Smooth muscle cell (in vitro differentiated cells): ENCODE measurements around the gene PES1. TPM values are rescaled to one million over a fixed set of nuclear protein-coding genes. Genes with fewer than 3 reads are reported as not detected.
"Not testable (repeated sequence)": the region's sequence is repeated elsewhere in the genome, so short reads cannot be mapped to it uniquely, and the experiment has no call there.

Source experiments
- DNase-seq: peaks from one replicate; lab custom pipeline; 2025; ENCODE audit not compliant: unreplicated experiment; lab: John Stamatoyannopoulos, UW
- H2AFZ ChIP-seq: fragments of 200-600 bp; sonication (generic); 2 replicates; pipeline ENCODE4 v1.6.0; 2016; ENCODE audit warnings: antibody characterized with exemption, low read depth, mild to moderate bottlenecking
- H3F3A ChIP-seq: fragments of 200-600 bp; sonication (generic); 2 replicates; pipeline ENCODE4 v1.6.0; 2017; ENCODE audit warnings: antibody characterized with exemption, low read depth
- H3K27ac ChIP-seq: fragments of 200-600 bp; sonication (generic); 2 replicates; pipeline ENCODE4 v1.5.1; 2016; ENCODE audit warnings: low read depth, mild to moderate bottlenecking
- H3K27me3 ChIP-seq: fragments of 200-600 bp; sonication (generic); 2 replicates; pipeline ENCODE4 v1.6.1; 2016; ENCODE audit warnings: low read depth, mild to moderate bottlenecking
- H3K36me3 ChIP-seq: fragments of 200-600 bp; sonication (generic); 2 replicates; pipeline ENCODE4 v1.5.1; 2016; ENCODE audit warnings: low read depth
- H3K4me1 ChIP-seq: fragments of 200-600 bp; sonication (generic); 2 replicates; pipeline ENCODE4 v1.5.1; 2016; ENCODE audit warnings: low read depth
- H3K4me2 ChIP-seq: fragments of 200-600 bp; sonication (generic); 2 replicates; pipeline ENCODE4 v1.6.0; 2016; ENCODE audit warnings: mild to moderate bottlenecking
- H3K4me3 ChIP-seq: fragments of 200-600 bp; sonication (generic); 2 replicates; pipeline ENCODE4 v1.5.1; 2016; ENCODE audit warnings: mild to moderate bottlenecking
- H3K79me2 ChIP-seq: fragments of 200-600 bp; sonication (generic); 2 replicates; pipeline ENCODE4 v1.6.0; 2016; ENCODE audit warnings: low read depth, mild to moderate bottlenecking
- H3K9ac ChIP-seq: fragments of 200-600 bp; sonication (generic); 2 replicates; pipeline ENCODE4 v1.6.0; 2016; ENCODE audit warnings: low read depth
- H3K9me3 ChIP-seq: fragments of 200-600 bp; sonication (generic); replicated peaks from 2 replicates; pipeline ENCODE4 v1.5.1; 2016; ENCODE audit warnings: low read depth
- H4K20me1 ChIP-seq: fragments of 200-600 bp; sonication (generic); 2 replicates; pipeline ENCODE4 v1.6.0; 2016; ENCODE audit warnings: low read depth
- CTCF ChIP-seq: fragments of 200-600 bp; sonication (generic); IDR thresholded peaks from 2 replicates; pipeline ENCODE4 v1.5.1; 2017; ENCODE audit warnings: borderline replicate concordance, mild to moderate bottlenecking, antibody characterized with exemption; ENCODE audit not compliant: insufficient read depth, poor library complexity, severe bottlenecking
- WGBS: methylation state at CpG from one replicate; pipeline ENCODE4 v1.1.7; 2016; ENCODE audit warnings: low lambda C conversion rate; 5-methylcytosine and 5-hydroxymethylcytosine counted together
- polyA plus RNA-seq: library from polyadenylated mRNA; unstranded; fragments of >200 nt; fragmentation: Nextera tagmentation; extraction: Ambion mirVana; gene quantifications from 2 replicates; pipeline ENCODE4 v1.2.1, GENCODE V29; 2016
- total RNA-seq: library from RNA; depleted of rRNA; stranded (reverse); fragments of >200 nt; gene quantifications from 2 replicates; pipeline ENCODE4 v1.2.3, GENCODE V29; 2014

The PES1 gene
- total and polyA plus RNA-seq, 2 experiments from 2014 or later: 35.6 to 59.4 TPM

- WGBS: 38% methylated on average over 3 of the region's 3 CpGs
- Histone ChIP-seq H3K4me1 (no peaks in the 10 kb centered on the region), H3K4me2 (no peak overlapping the region), H3F3A (no peaks in the 10 kb centered on the region), H2AFZ (no peak overlapping the region), H4K20me1 (no peaks in the 10 kb centered on the region), H3K27me3 (peaks cover 14% of the 10 kb centered on the region), H3K27ac (no peak overlapping the region), H3K36me3 (no peaks in the 10 kb centered on the region), H3K9ac (no peak overlapping the region), H3K9me3 (no peaks in the 10 kb centered on the region), H3K79me2 (no peaks in the 10 kb centered on the region), H3K4me3 (no peak overlapping the region)
- TF ChIP-seq CTCF: no peak
- no peak for DNase-seq
These were observed 27.0 kb downstream of the PES1 start for GRCh38 chr22:30564761-30565119.

GRCh38 chr22:30564045-30564760, 27.5 kb downstream of the PES1 start:
- Histone ChIP-seq H4K20me1 (no peaks in the 10 kb centered on the region), H3K9ac (no peak overlapping the region), H3K27me3 (peaks cover 14% of the 10 kb centered on the region), H3K36me3 (no peaks in the 10 kb centered on the region), H3K4me3 (no peak overlapping the region), H3K4me1 (no peaks in the 10 kb centered on the region), H3F3A (no peaks in the 10 kb centered on the region), H2AFZ (no peak overlapping the region), H3K27ac (no peak overlapping the region), H3K9me3 (no peaks in the 10 kb centered on the region), H3K4me2 (no peak overlapping the region), H3K79me2 (no peaks in the 10 kb centered on the region)
- no peak for TF ChIP-seq CTCF
- 93% methylated on average over 8 of the region's 8 CpGs for WGBS
- DNase-seq: no peak

- WGBS: 87% methylated on average over 6 of the region's 6 CpGs
- DNase-seq: no peak
- H3K27ac ChIP-seq: no peak overlapping the region
- H3K36me3 ChIP-seq: no peaks in the 10 kb centered on the region
- no peak overlapping the region for H2AFZ ChIP-seq
- H3K9me3 ChIP-seq: no peaks in the 10 kb centered on the region
- H4K20me1 ChIP-seq: no peaks in the 10 kb centered on the region
- H3K4me1 ChIP-seq: no peaks in the 10 kb centered on the region
- H3K9ac ChIP-seq: no peak overlapping the region
- no peak overlapping the region for H3K4me3 ChIP-seq
- H3K79me2 ChIP-seq: no peaks in the 10 kb centered on the region
- no peak overlapping the region for H3K4me2 ChIP-seq
- TF ChIP-seq CTCF: no peak
- H3K27me3 ChIP-seq: peaks cover 14% of the 10 kb centered on the region
- H3F3A ChIP-seq: no peaks in the 10 kb centered on the region
These were observed 29.3 kb downstream of the PES1 start for GRCh38 chr22:30562366-30562765.

- no peak for DNase-seq
- no peaks in the 10 kb centered on the region for H3K4me1 ChIP-seq
- no peaks in the 10 kb centered on the region for H3F3A ChIP-seq
- no peak overlapping the region for H3K27ac ChIP-seq
- no peaks in the 10 kb centered on the region for H3K79me2 ChIP-seq
- WGBS: 66% methylated on average over 10 of the region's 10 CpGs
- no peaks in the 10 kb centered on the region for H3K9me3 ChIP-seq
- H3K27me3 ChIP-seq: peaks cover 14% of the 10 kb centered on the region
- no peak overlapping the region for H3K4me3 ChIP-seq
- H3K36me3 ChIP-seq: no peaks in the 10 kb centered on the region
- H4K20me1 ChIP-seq: no peaks in the 10 kb centered on the region
- H2AFZ ChIP-seq: no peak overlapping the region
- H3K9ac ChIP-seq: no peak overlapping the region
- TF ChIP-seq CTCF: no peak
- no peak overlapping the region for H3K4me2 ChIP-seq
These were observed 30.1 kb downstream of the PES1 start for GRCh38 chr22:30561402-30562189.

GRCh38 chr22:30560643-30561202, 31.0 kb downstream of the PES1 start:
- not testable (repeated sequence) for H3K27me3 ChIP-seq, H3K27ac ChIP-seq, H3K9ac ChIP-seq, H2AFZ ChIP-seq, DNase-seq, H3K4me2 ChIP-seq, H3F3A ChIP-seq, H3K4me3 ChIP-seq, H3K79me2 ChIP-seq, H3K4me1 ChIP-seq, H3K9me3 ChIP-seq, H3K36me3 ChIP-seq, H4K20me1 ChIP-seq
- 96% methylated on average over 8 of the region's 11 CpGs for WGBS
